HL-60 (cell line): ENCODE data around the gene ICAM1.

Experiments used
- DNase-seq, 2 experiments: peaks; one replicate each; pipeline ENCODE4 v3.0.0-alpha.2; 2010 to 2020; ENCODE audit warnings: low read depth in 1 of 2, low spot score in 1 of 2
- H3K27ac ChIP-seq: fragments of 250-450 bp; sonication (Bioruptor Pico); replicated peaks from 2 replicates; pipeline ENCODE4 v1.5.1; 2020; ENCODE audit warnings: mild to moderate bottlenecking, moderate library complexity
- H3K27me3 ChIP-seq: fragments of 250-450 bp; sonication (Bioruptor Pico); 2 replicates; pipeline ENCODE4 v1.5.1; 2021; ENCODE audit warnings: mild to moderate bottlenecking, moderate library complexity; ENCODE audit not compliant: insufficient read depth, poor library complexity, severe bottlenecking
- H3K4me3 ChIP-seq: replicated peaks from 2 replicates; pipeline ENCODE4 v1.5.1; 2011; ENCODE audit warnings: mild to moderate bottlenecking, control low read depth, low read length; ENCODE audit not compliant: insufficient read depth
- CTCF ChIP-seq: IDR thresholded peaks from one replicate; pipeline ENCODE4 v1.5.1; 2011; ENCODE audit warnings: low read length, control low read depth, inconsistent platforms; ENCODE audit not compliant: insufficient read depth
- GABPA ChIP-seq: IDR thresholded peaks from 2 replicates; pipeline ENCODE4 v1.6.1; 2012; ENCODE audit warnings: low read depth
- POLR2AphosphoS5 ChIP-seq: IDR thresholded peaks from 2 replicates; pipeline ENCODE4 v1.6.1; 2012; ENCODE audit warnings: low read depth
- SPI1 ChIP-seq: IDR thresholded peaks from 2 replicates; pipeline ENCODE4 v1.6.1; 2012; ENCODE audit warnings: low read depth, mild to moderate bottlenecking, borderline replicate concordance
- TF ChIP-seq, protein P1 (sequence below): IDR thresholded peaks from 2 replicates; pipeline ENCODE4 v1.6.1; 2012; ENCODE audit warnings: low read depth; ENCODE audit not compliant: insufficient replicate concordance

Gene ICAM1

GRCh38 chr19:10284960-10285278 is 14.0 kb downstream of the ICAM1 start:
- peaks cover 11% of the 10 kb centered on the region for H3K27me3 ChIP-seq
- DNase-seq = no peak
- H3K27ac ChIP-seq = no peak overlapping the region
- no peak for TF ChIP-seq POLR2AphosphoS5
- TF ChIP-seq, protein P1, sequence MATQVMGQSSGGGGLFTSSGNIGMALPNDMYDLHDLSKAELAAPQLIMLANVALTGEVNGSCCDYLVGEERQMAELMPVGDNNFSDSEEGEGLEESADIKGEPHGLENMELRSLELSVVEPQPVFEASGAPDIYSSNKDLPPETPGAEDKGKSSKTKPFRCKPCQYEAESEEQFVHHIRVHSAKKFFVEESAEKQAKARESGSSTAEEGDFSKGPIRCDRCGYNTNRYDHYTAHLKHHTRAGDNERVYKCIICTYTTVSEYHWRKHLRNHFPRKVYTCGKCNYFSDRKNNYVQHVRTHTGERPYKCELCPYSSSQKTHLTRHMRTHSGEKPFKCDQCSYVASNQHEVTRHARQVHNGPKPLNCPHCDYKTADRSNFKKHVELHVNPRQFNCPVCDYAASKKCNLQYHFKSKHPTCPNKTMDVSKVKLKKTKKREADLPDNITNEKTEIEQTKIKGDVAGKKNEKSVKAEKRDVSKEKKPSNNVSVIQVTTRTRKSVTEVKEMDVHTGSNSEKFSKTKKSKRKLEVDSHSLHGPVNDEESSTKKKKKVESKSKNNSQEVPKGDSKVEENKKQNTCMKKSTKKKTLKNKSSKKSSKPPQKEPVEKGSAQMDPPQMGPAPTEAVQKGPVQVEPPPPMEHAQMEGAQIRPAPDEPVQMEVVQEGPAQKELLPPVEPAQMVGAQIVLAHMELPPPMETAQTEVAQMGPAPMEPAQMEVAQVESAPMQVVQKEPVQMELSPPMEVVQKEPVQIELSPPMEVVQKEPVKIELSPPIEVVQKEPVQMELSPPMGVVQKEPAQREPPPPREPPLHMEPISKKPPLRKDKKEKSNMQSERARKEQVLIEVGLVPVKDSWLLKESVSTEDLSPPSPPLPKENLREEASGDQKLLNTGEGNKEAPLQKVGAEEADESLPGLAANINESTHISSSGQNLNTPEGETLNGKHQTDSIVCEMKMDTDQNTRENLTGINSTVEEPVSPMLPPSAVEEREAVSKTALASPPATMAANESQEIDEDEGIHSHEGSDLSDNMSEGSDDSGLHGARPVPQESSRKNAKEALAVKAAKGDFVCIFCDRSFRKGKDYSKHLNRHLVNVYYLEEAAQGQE = no peak
- no peak for TF ChIP-seq SPI1
- no peak for TF ChIP-seq GABPA
- TF ChIP-seq CTCF = no peak
- H3K4me3 ChIP-seq = no peak overlapping the region

- TF ChIP-seq, protein P1 = no peak
- TF ChIP-seq GABPA (no peak), CTCF (no peak), POLR2AphosphoS5 (no peak), SPI1 (no peak; the same call in 1 of the 2 replicates)
- H3K4me3 ChIP-seq = no peak overlapping the region
- peaks cover 15% of the 10 kb centered on the region for H3K27me3 ChIP-seq
- no peak overlapping the region for H3K27ac ChIP-seq
- DNase-seq = no peak
Measured at GRCh38 chr19:10285393-10285792, 14.5 kb downstream of the ICAM1 start.

DNA sequence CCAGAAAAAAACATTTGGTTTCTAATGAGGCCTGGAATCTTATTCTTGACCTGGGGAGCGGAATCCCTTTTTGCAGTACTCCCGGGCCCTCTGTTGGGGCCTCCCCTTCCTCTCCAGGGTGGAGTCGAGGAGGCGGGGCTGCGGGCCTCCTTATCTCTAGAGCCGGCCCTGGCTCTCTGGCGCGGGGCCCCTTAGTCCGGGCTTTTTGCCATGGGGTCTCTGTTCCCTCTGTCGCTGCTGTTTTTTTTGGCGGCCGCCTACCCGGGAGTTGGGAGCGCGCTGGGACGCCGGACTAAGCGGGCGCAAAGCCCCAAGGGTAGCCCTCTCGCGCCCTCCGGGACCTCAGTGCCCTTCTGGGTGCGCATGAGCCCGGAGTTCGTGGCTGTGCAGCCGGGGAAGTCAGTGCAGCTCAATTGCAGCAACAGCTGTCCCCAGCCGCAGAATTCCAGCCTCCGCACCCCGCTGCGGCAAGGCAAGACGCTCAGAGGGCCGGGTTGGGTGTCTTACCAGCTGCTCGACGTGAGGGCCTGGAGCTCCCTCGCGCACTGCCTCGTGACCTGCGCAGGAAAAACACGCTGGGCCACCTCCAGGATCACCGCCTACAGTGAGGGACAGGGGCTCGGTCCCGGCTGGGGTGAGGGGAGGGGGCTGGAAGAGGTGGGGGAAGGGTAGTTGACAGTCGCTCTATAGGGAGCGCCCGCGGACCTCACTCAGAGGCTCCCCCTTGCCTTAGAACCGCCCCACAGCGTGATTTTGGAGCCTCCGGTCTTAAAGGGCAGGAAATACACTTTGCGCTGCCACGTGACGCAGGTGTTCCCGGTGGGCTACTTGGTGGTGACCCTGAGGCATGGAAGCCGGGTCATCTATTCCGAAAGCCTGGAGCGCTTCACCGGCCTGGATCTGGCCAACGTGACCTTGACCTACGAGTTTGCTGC is 16.1 kb downstream of the ICAM1 start, which contains the start of gene ICAM4:
TSS of gene ICAM4 (plus strand) at position 153 of the 935 bp plus-strand sequence. CDS start at position 211, 58 bp downstream.
- Histone ChIP-seq H3K27me3 (peaks cover 32% of the 10 kb centered on the region), H3K27ac (peak within 1 kb of the TSS; percentile 80), H3K4me3 (peak within 1 kb of the TSS; percentile 38)
- TF ChIP-seq GABPA = no peak; the same call in 1 of the 2 replicates
- peak; percentile 39; the same call in 1 of the 2 replicates for TF ChIP-seq POLR2AphosphoS5
- DNase-seq = peak in 1 of 2 experiments; percentile 92

- H3K4me3 ChIP-seq = no peak overlapping the region
- DNase-seq = no peak
- no peak overlapping the region for H3K27ac ChIP-seq
- no peak for TF ChIP-seq GABPA
- TF ChIP-seq SPI1 = no peak
- no peak for TF ChIP-seq POLR2AphosphoS5
- no peak for TF ChIP-seq CTCF
- TF ChIP-seq, protein P1 = no peak
- H3K27me3 ChIP-seq = peaks cover 44% of the 10 kb centered on the region
Measured at GRCh38 chr19:10288662-10289166, 17.8 kb downstream of the ICAM1 start.
